Neural cell (in vitro differentiated cells): ENCODE measurements around the gene GC. TPM values are rescaled to one million over a fixed set of nuclear protein-coding genes. Genes with fewer than 3 reads are reported as not detected.

Experiments used
- H2AFZ ChIP-seq: fragments of 200-600, 300-800 bp; sonication (generic), shearing (Covaris generic); 2 replicates; pipeline ENCODE4 v1.6.0; 2014; ENCODE audit warnings: low read depth, mild to moderate bottlenecking, antibody characterized with exemption, low read length, moderate library complexity
- H3F3A ChIP-seq: fragments of 200-600 bp; shearing (Covaris generic); 2 replicates; pipeline ENCODE4 v1.6.1; 2016; ENCODE audit warnings: mild to moderate bottlenecking, moderate library complexity, mixed read lengths, antibody characterized with exemption, low read length; ENCODE audit not compliant: insufficient read depth, poor library complexity, severe bottlenecking
- H3K27ac ChIP-seq: fragments of 200-600, 300-800 bp; sonication (generic), shearing (Covaris generic); 2 replicates; pipeline ENCODE4 v1.5.1; 2014; ENCODE audit warnings: mild to moderate bottlenecking, low read length, moderate library complexity
- H3K27me3 ChIP-seq: fragments of 300-800, 200-600 bp; sonication (generic), shearing (Covaris generic); 2 replicates; pipeline ENCODE4 v1.6.0; 2014; ENCODE audit warnings: mild to moderate bottlenecking, low read depth, low read length, moderate library complexity; ENCODE audit not compliant: insufficient read depth
- H3K36me3 ChIP-seq: fragments of 300-800, 200-600 bp; sonication (generic), shearing (Covaris generic); 2 replicates; pipeline ENCODE4 v1.5.1; 2014; ENCODE audit warnings: mild to moderate bottlenecking, antibody characterized with exemption, low read length, moderate library complexity; ENCODE audit not compliant: insufficient read depth
- H3K4me2 ChIP-seq: fragments of 300-800, 200-600 bp; sonication (generic), shearing (Covaris generic); 2 replicates; pipeline ENCODE4 v1.6.0; 2014; ENCODE audit warnings: mild to moderate bottlenecking, low read length
- H3K4me3 ChIP-seq: fragments of 300-800, 200-600 bp; sonication (generic), shearing (Covaris generic); 2 replicates; pipeline ENCODE4 v1.5.1; 2014; ENCODE audit warnings: mild to moderate bottlenecking, low read length, moderate library complexity
- H3K79me2 ChIP-seq: fragments of 200-600 bp; shearing (Covaris generic); replicated peaks from 2 replicates; pipeline ENCODE4 v1.6.0; 2014; ENCODE audit warnings: mild to moderate bottlenecking, low read length, moderate library complexity; ENCODE audit not compliant: insufficient read depth
- H3K9ac ChIP-seq: fragments of 300-800, 200-600 bp; sonication (generic), shearing (Covaris generic); 2 replicates; pipeline ENCODE4 v1.6.1; 2016; ENCODE audit warnings: mild to moderate bottlenecking, low read length, mixed read lengths
- H3K9me2 ChIP-seq: fragments of 200-600 bp; shearing (Covaris generic); 2 replicates; pipeline ENCODE4 v1.6.1; 2016; ENCODE audit warnings: mild to moderate bottlenecking, low read length, mixed read lengths; ENCODE audit not compliant: insufficient read depth
- H3K9me3 ChIP-seq: fragments of 200-600, 300-800 bp; sonication (generic), shearing (Covaris generic); 2 replicates; pipeline ENCODE4 v1.6.1; 2016; ENCODE audit warnings: mild to moderate bottlenecking, mixed run types, low read length, moderate library complexity, mixed read lengths
- H4K20me1 ChIP-seq: fragments of 200-600 bp; shearing (Covaris generic); 2 replicates; pipeline ENCODE4 v1.6.1; 2016; ENCODE audit warnings: mild to moderate bottlenecking, mixed run types; ENCODE audit not compliant: insufficient read depth
- EP300 ChIP-seq: fragments of 450-650 bp; conservative IDR thresholded peaks from 2 replicates; pipeline ENCODE4 v1.6.1; 2014; ENCODE audit warnings: antibody characterized with exemption, mild to moderate bottlenecking, moderate library complexity; ENCODE audit not compliant: poor library complexity, severe bottlenecking
- EZH2 ChIP-seq: fragments of 200-600, 300-800 bp; shearing (Covaris generic), sonication (generic); IDR thresholded peaks from 2 replicates; pipeline ENCODE4 v1.6.1; 2014; ENCODE audit warnings: antibody characterized with exemption, low read length, borderline replicate concordance, mild to moderate bottlenecking; ENCODE audit not compliant: insufficient read depth, poor library complexity, severe bottlenecking
- MXI1 ChIP-seq: fragments of 450-650 bp; conservative IDR thresholded peaks from 2 replicates; pipeline ENCODE4 v1.6.1; 2014; ENCODE audit warnings: antibody characterized with exemption, mild to moderate bottlenecking; ENCODE audit not compliant: poor library complexity, severe bottlenecking
- POLR2AphosphoS5 ChIP-seq: IDR thresholded peaks from 2 replicates; pipeline ENCODE4 v1.6.1; 2012
- RAD21 ChIP-seq: fragments of 450-650 bp; conservative IDR thresholded peaks from 2 replicates; pipeline ENCODE4 v1.6.1; 2014; ENCODE audit warnings: antibody characterized with exemption, mild to moderate bottlenecking, moderate library complexity
- SMC3 ChIP-seq: fragments of 450-650 bp; conservative IDR thresholded peaks from 2 replicates; pipeline ENCODE4 v1.6.1; 2014; ENCODE audit warnings: antibody characterized with exemption, mild to moderate bottlenecking, moderate library complexity; ENCODE audit not compliant: poor library complexity
- TAF1 ChIP-seq: IDR thresholded peaks from 2 replicates; pipeline ENCODE4 v1.6.1; 2012; ENCODE audit warnings: low read depth
- polyA plus RNA-seq: library from polyadenylated mRNA; depleted of rRNA; stranded (reverse); fragments of >200 nt; gene quantifications from 2 replicates; pipeline ENCODE4 v1.2.3, GENCODE V29; 2014
- TF ChIP-seq, protein P1 (sequence below): IDR thresholded peaks from 2 replicates; pipeline ENCODE4 v1.6.1; 2012; ENCODE audit warnings: borderline replicate concordance
- TF ChIP-seq, protein P2 (sequence below): fragments of 450-650 bp; IDR thresholded peaks from 2 replicates; pipeline ENCODE4 v1.5.1; 2014; ENCODE audit warnings: antibody characterized with exemption, mild to moderate bottlenecking, moderate library complexity; ENCODE audit not compliant: poor library complexity, severe bottlenecking

The GC gene
- polyA plus RNA-seq, 1 donor from 2014 or later = not detected

DNA sequence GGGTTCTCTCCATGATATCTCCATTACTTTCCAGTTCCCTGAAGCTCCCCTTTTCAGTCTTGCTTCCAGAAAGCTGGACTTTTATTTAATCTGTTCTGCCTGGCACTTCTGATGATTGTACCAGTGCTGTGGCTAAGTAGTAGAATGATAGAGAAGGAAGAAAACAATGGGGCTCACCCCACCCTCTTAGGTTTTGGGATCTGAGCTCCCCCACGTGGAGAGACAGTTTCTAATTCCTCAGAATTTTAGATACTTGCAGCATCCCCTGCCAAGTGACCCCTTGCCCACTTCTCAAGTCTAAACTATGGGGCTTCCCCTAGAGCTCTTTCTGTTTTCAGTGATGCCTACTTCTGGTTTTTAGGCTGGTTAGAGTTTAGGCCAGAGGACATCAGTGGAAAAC lies 73.9 kb downstream of the GC start:
- no peaks in the 10 kb centered on the region for H3K9me2 ChIP-seq
- TF ChIP-seq POLR2AphosphoS5 (no peak), RAD21 (no peak), TAF1 (no peak), EP300 (no peak), EZH2 (no peak)
- TF ChIP-seq, protein P1, sequence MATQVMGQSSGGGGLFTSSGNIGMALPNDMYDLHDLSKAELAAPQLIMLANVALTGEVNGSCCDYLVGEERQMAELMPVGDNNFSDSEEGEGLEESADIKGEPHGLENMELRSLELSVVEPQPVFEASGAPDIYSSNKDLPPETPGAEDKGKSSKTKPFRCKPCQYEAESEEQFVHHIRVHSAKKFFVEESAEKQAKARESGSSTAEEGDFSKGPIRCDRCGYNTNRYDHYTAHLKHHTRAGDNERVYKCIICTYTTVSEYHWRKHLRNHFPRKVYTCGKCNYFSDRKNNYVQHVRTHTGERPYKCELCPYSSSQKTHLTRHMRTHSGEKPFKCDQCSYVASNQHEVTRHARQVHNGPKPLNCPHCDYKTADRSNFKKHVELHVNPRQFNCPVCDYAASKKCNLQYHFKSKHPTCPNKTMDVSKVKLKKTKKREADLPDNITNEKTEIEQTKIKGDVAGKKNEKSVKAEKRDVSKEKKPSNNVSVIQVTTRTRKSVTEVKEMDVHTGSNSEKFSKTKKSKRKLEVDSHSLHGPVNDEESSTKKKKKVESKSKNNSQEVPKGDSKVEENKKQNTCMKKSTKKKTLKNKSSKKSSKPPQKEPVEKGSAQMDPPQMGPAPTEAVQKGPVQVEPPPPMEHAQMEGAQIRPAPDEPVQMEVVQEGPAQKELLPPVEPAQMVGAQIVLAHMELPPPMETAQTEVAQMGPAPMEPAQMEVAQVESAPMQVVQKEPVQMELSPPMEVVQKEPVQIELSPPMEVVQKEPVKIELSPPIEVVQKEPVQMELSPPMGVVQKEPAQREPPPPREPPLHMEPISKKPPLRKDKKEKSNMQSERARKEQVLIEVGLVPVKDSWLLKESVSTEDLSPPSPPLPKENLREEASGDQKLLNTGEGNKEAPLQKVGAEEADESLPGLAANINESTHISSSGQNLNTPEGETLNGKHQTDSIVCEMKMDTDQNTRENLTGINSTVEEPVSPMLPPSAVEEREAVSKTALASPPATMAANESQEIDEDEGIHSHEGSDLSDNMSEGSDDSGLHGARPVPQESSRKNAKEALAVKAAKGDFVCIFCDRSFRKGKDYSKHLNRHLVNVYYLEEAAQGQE = no peak
- no peak overlapping the region for H3K27ac ChIP-seq
- no peaks in the 10 kb centered on the region for H3K27me3 ChIP-seq
- no peaks in the 10 kb centered on the region for H3K36me3 ChIP-seq
- no peak overlapping the region for H3K9ac ChIP-seq
- H3K9me3 ChIP-seq = no peaks in the 10 kb centered on the region
- no peaks in the 10 kb centered on the region for H3F3A ChIP-seq
- H3K4me2 ChIP-seq = no peak overlapping the region
- no peak overlapping the region for H3K4me3 ChIP-seq
- H2AFZ ChIP-seq = no peak overlapping the region
- H3K79me2 ChIP-seq = no peaks in the 10 kb centered on the region
- no peaks in the 10 kb centered on the region for H4K20me1 ChIP-seq

DNA sequence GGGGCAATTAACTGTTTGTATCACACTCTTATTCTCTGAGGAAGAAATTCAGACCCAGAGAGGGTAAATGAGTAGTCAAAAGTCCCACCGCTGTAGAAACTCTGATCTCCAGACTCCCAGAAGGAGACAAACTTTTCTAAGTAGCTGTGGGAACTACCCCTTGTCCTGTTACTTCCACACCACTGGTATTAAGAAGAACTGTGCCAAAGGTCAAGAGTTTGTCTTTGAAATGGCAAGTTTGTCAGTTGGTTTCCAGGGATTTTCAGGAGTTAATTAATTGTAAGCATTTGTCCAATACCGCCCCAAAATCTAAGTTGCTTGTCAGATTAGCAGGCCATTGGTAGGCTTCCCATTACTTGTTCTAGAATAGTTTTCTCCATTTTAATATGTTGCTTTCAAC lies 85.7 kb downstream of the GC start:
- Histone ChIP-seq H2AFZ (no peak overlapping the region), H3K27ac (no peak overlapping the region), H3F3A (no peaks in the 10 kb centered on the region), H3K4me2 (no peak overlapping the region), H3K79me2 (no peaks in the 10 kb centered on the region), H4K20me1 (no peaks in the 10 kb centered on the region), H3K36me3 (no peaks in the 10 kb centered on the region), H3K9me2 (no peaks in the 10 kb centered on the region), H3K4me3 (no peak overlapping the region), H3K27me3 (no peaks in the 10 kb centered on the region), H3K9ac (no peak overlapping the region), H3K9me3 (no peaks in the 10 kb centered on the region)
- TF ChIP-seq, protein P1 = no peak
- TF ChIP-seq TAF1 (no peak), SMC3 (no peak), POLR2AphosphoS5 (no peak), EZH2 (no peak), MXI1 (no peak), EP300 (no peak)
- TF ChIP-seq, protein P2, sequence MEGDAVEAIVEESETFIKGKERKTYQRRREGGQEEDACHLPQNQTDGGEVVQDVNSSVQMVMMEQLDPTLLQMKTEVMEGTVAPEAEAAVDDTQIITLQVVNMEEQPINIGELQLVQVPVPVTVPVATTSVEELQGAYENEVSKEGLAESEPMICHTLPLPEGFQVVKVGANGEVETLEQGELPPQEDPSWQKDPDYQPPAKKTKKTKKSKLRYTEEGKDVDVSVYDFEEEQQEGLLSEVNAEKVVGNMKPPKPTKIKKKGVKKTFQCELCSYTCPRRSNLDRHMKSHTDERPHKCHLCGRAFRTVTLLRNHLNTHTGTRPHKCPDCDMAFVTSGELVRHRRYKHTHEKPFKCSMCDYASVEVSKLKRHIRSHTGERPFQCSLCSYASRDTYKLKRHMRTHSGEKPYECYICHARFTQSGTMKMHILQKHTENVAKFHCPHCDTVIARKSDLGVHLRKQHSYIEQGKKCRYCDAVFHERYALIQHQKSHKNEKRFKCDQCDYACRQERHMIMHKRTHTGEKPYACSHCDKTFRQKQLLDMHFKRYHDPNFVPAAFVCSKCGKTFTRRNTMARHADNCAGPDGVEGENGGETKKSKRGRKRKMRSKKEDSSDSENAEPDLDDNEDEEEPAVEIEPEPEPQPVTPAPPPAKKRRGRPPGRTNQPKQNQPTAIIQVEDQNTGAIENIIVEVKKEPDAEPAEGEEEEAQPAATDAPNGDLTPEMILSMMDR = no peak
